Astrocyte (in vitro differentiated cells and primary cell): ENCODE measurements around the gene RAB6B. TPM values are rescaled to one million over a fixed set of nuclear protein-coding genes. Genes with fewer than 3 reads are reported as not detected.

Experiments used
- DNase-seq: peaks from one replicate; pipeline ENCODE4 v3.0.0-alpha.2; 2010; ENCODE audit warnings: low read depth
- FAIRE-seq: peaks from 2 replicates; lab custom pipeline; 2011; peaks lifted over from hg19 to GRCh38; lab: Jason Lieb, UNC
- H2AFZ ChIP-seq: 2 replicates; pipeline ENCODE4 v1.6.0; 2012; ENCODE audit warnings: low read depth, low read length, inconsistent platforms
- H3K27ac ChIP-seq: 2 replicates; pipeline ENCODE4 v1.5.1; 2011; ENCODE audit warnings: low read depth, low read length, inconsistent platforms
- H3K27me3 ChIP-seq: 2 replicates; pipeline ENCODE4 v1.6.0; 2011; ENCODE audit warnings: low read length, inconsistent platforms; ENCODE audit not compliant: insufficient read depth
- H3K36me3 ChIP-seq: 2 replicates; pipeline ENCODE4 v1.5.1; 2011; ENCODE audit warnings: low read length, inconsistent platforms; ENCODE audit not compliant: insufficient read depth
- H3K4me1 ChIP-seq: 2 replicates; pipeline ENCODE4 v1.5.1; 2011; ENCODE audit warnings: low read length, inconsistent platforms; ENCODE audit not compliant: insufficient read depth
- H3K4me2 ChIP-seq: 2 replicates; pipeline ENCODE4 v1.6.0; 2012; ENCODE audit warnings: low read length, inconsistent platforms
- H3K4me3 ChIP-seq: 2 replicates; pipeline ENCODE4 v1.5.1; 2011; ENCODE audit warnings: low read depth, mild to moderate bottlenecking, low read length, inconsistent platforms; ENCODE audit not compliant: insufficient read depth
- H3K79me2 ChIP-seq: 2 replicates; pipeline ENCODE4 v1.6.0; 2012; ENCODE audit warnings: mild to moderate bottlenecking, low read length, inconsistent platforms; ENCODE audit not compliant: insufficient read depth
- H3K9ac ChIP-seq: 2 replicates; pipeline ENCODE4 v1.6.0; 2012; ENCODE audit warnings: mild to moderate bottlenecking, low read length, inconsistent platforms
- H3K9me3 ChIP-seq: 2 replicates; pipeline ENCODE4 v1.5.1; 2012; ENCODE audit warnings: low read depth, mild to moderate bottlenecking, low read length, inconsistent platforms; ENCODE audit not compliant: insufficient read depth
- H4K20me1 ChIP-seq: 2 replicates; pipeline ENCODE4 v1.6.0; 2012; ENCODE audit warnings: low read length, inconsistent platforms; ENCODE audit not compliant: insufficient read depth
- H3K27ac Mint-ChIP-seq: one replicate; pipeline ENCODE4 v1.8.0; 2021; ENCODE audit warnings: mild to moderate bottlenecking, mixed read lengths; ENCODE audit not compliant: unreplicated experiment
- H3K27me3 Mint-ChIP-seq: one replicate; pipeline ENCODE4 v1.8.0; 2021; ENCODE audit warnings: low read depth, mixed read lengths; ENCODE audit not compliant: unreplicated experiment
- H3K36me3 Mint-ChIP-seq: one replicate; pipeline ENCODE4 v1.8.0; 2021; ENCODE audit warnings: low read depth, mixed read lengths; ENCODE audit not compliant: unreplicated experiment
- H3K4me1 Mint-ChIP-seq: one replicate; pipeline ENCODE4 v1.8.0; 2021; ENCODE audit warnings: low read depth, mixed read lengths; ENCODE audit not compliant: unreplicated experiment
- H3K4me3 Mint-ChIP-seq: one replicate; pipeline ENCODE4 v1.8.0; 2021; ENCODE audit warnings: mild to moderate bottlenecking, moderate library complexity, mixed read lengths; ENCODE audit not compliant: unreplicated experiment
- H3K9me3 Mint-ChIP-seq: one replicate; pipeline ENCODE4 v1.8.0; 2021; ENCODE audit warnings: mild to moderate bottlenecking, mixed read lengths; ENCODE audit not compliant: unreplicated experiment
- EZH2 ChIP-seq: IDR thresholded peaks from 2 replicates; pipeline ENCODE4 v1.6.1; 2012; ENCODE audit warnings: mild to moderate bottlenecking, low read length, inconsistent platforms; ENCODE audit not compliant: insufficient read depth
- total RNA-seq: library from RNA; stranded (reverse); gene quantifications from 2 replicates; pipeline ENCODE4 v1.2.1, GENCODE V29; 2021
- TF ChIP-seq, protein P1 (sequence below): IDR thresholded peaks from 2 replicates; pipeline ENCODE4 v1.5.1; 2011; ENCODE audit warnings: low read depth, mild to moderate bottlenecking, inconsistent platforms, low read length, moderate library complexity; ENCODE audit not compliant: insufficient read depth

RAB6B gene
- total RNA-seq, 1 donor from 2014 or later = 61.8 TPM

GRCh38 chr3:133860519-133860918 is 35.2 kb downstream of the RAB6B start:
- Mint-ChIP-seq H3K9me3 (no peaks in the 10 kb centered on the region), H3K4me1 (peaks cover 3% of the 10 kb centered on the region), H3K27me3 (peaks cover 2% of the 10 kb centered on the region), H3K36me3 (peaks cover 18% of the 10 kb centered on the region), H3K4me3 (no peak overlapping the region), H3K27ac (no peak overlapping the region)
- H3K9me3 ChIP-seq = no peaks in the 10 kb centered on the region
- H3K27me3 ChIP-seq = no peaks in the 10 kb centered on the region
- H3K27ac ChIP-seq = no peak overlapping the region
- H3K4me2 ChIP-seq = no peak overlapping the region
- peaks cover 5% of the 10 kb centered on the region for H3K4me1 ChIP-seq
- FAIRE-seq (no peak), DNase-seq (no peak)
- TF ChIP-seq, protein P1, sequence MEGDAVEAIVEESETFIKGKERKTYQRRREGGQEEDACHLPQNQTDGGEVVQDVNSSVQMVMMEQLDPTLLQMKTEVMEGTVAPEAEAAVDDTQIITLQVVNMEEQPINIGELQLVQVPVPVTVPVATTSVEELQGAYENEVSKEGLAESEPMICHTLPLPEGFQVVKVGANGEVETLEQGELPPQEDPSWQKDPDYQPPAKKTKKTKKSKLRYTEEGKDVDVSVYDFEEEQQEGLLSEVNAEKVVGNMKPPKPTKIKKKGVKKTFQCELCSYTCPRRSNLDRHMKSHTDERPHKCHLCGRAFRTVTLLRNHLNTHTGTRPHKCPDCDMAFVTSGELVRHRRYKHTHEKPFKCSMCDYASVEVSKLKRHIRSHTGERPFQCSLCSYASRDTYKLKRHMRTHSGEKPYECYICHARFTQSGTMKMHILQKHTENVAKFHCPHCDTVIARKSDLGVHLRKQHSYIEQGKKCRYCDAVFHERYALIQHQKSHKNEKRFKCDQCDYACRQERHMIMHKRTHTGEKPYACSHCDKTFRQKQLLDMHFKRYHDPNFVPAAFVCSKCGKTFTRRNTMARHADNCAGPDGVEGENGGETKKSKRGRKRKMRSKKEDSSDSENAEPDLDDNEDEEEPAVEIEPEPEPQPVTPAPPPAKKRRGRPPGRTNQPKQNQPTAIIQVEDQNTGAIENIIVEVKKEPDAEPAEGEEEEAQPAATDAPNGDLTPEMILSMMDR = no peak
- no peak for TF ChIP-seq EZH2
- no peaks in the 10 kb centered on the region for H3K79me2 ChIP-seq
- H3K9ac ChIP-seq = no peak overlapping the region
- H4K20me1 ChIP-seq = no peaks in the 10 kb centered on the region
- H3K36me3 ChIP-seq = no peaks in the 10 kb centered on the region
- no peak overlapping the region for H2AFZ ChIP-seq
- no peak overlapping the region for H3K4me3 ChIP-seq

- Histone ChIP-seq H3K4me2 (no peak overlapping the region), H3K27me3 (no peaks in the 10 kb centered on the region), H3K4me3 (no peak overlapping the region), H3K36me3 (no peaks in the 10 kb centered on the region), H3K79me2 (no peaks in the 10 kb centered on the region), H3K9ac (no peak overlapping the region), H3K27ac (no peak overlapping the region), H3K9me3 (no peaks in the 10 kb centered on the region), H2AFZ (no peak overlapping the region), H4K20me1 (no peaks in the 10 kb centered on the region), H3K4me1 (peaks cover 5% of the 10 kb centered on the region)
- Mint-ChIP-seq H3K27me3 (peaks cover 2% of the 10 kb centered on the region), H3K4me1 (peaks cover 5% of the 10 kb centered on the region), H3K36me3 (peaks cover 20% of the 10 kb centered on the region), H3K9me3 (no peaks in the 10 kb centered on the region), H3K27ac (no peak overlapping the region), H3K4me3 (no peak overlapping the region)
- no peak for FAIRE-seq
- no peak for TF ChIP-seq EZH2
- TF ChIP-seq, protein P1 = no peak
- no peak for DNase-seq
These were observed 36.1 kb downstream of the RAB6B start for GRCh38 chr3:133859381-133860234.

DNA sequence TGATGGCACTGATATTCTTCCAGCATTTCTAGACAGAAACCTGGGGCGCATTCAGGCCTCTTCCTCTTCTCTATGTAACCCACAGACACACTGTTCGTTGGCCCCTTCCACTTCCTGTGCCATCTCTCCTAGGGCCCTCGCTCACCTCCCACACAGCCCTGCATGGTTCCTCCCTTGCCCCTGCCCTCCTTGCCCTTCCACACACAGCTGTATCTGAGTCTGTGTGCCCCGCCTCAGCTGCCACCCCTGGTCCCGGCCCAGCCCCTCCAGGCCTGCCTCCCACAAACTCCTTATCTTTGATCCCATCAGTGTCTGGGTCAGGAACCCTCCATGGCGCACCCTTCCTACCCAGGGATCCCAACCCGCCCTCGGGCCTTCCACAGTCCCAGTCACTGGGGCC is 37.9 kb downstream of the RAB6B start:
- no peak for DNase-seq
- Histone ChIP-seq H3K27ac (no peak overlapping the region), H3K36me3 (no peaks in the 10 kb centered on the region), H3K4me3 (no peak overlapping the region), H2AFZ (no peak overlapping the region), H3K27me3 (no peaks in the 10 kb centered on the region), H4K20me1 (no peaks in the 10 kb centered on the region), H3K79me2 (no peaks in the 10 kb centered on the region), H3K9me3 (no peaks in the 10 kb centered on the region), H3K4me1 (peaks cover 5% of the 10 kb centered on the region), H3K9ac (no peak overlapping the region), H3K4me2 (no peak overlapping the region)
- peaks cover 2% of the 10 kb centered on the region for H3K27me3 Mint-ChIP-seq
- no peak for FAIRE-seq
- TF ChIP-seq, protein P1 = no peak
- TF ChIP-seq EZH2 = no peak
- no peak overlapping the region for H3K27ac Mint-ChIP-seq
- H3K4me3 Mint-ChIP-seq = no peak overlapping the region
- H3K36me3 Mint-ChIP-seq = peaks cover 31% of the 10 kb centered on the region
- H3K9me3 Mint-ChIP-seq = no peaks in the 10 kb centered on the region
- peaks cover 5% of the 10 kb centered on the region for H3K4me1 Mint-ChIP-seq
